Stimulated activated naive CD4-positive, alpha-beta T cell treated with Interleukin-2 at 50 U/mL for 16 hours (primary cell): ENCODE results near the gene BRCA1.
"Not testable (repeated sequence)": the region's sequence is repeated elsewhere in the genome, so short reads cannot be mapped to it uniquely, and the experiment has no call there.

Experiments used
- DNase-seq: peaks from one replicate; lab custom pipeline; 2025; lab: John Stamatoyannopoulos, UW

BRCA1 gene

GRCh38 chr17:43134774-43135453 lies 9.8 kb upstream of the BRCA1 start:
- no peak for DNase-seq

- not testable (repeated sequence) for DNase-seq
Measured at GRCh38 chr17:43133439-43133838, 8.3 kb upstream of the BRCA1 start.

- DNase-seq, result no peak
Measured at GRCh38 chr17:43132117-43132516, 7.0 kb upstream of the BRCA1 start.

GRCh38 chr17:43129671-43130010 lies 4.5 kb upstream of the BRCA1 start:
- DNase-seq, result no peak

- not testable (repeated sequence) for DNase-seq
Measured at GRCh38 chr17:43127333-43127876, 2.2 kb upstream of the BRCA1 start.

- DNase-seq, result no peak
Measured at GRCh38 chr17:43126911-43127290, 1.7 kb upstream of the BRCA1 start.

- no peak for DNase-seq
Measured at GRCh38 chr17:43125967-43126910, 1.1 kb upstream of the BRCA1 start.

- no peak for DNase-seq
Measured at GRCh38 chr17:43118679-43119615, 6.2 kb downstream of the BRCA1 start.

GRCh38 chr17:43114151-43114552 lies 11.0 kb downstream of the BRCA1 start:
- no peak for DNase-seq

GRCh38 chr17:43106552-43106951 lies 18.6 kb downstream of the BRCA1 start:
- no peak for DNase-seq

- DNase-seq, result no peak
Measured at GRCh38 chr17:43105146-43105545, 20.0 kb downstream of the BRCA1 start.

GRCh38 chr17:43104665-43105064 lies 20.5 kb downstream of the BRCA1 start:
- DNase-seq, result no peak

GRCh38 chr17:43095364-43095763 lies 29.8 kb downstream of the BRCA1 start:
- DNase-seq, result not testable (repeated sequence)

- DNase-seq, result no peak
Measured at GRCh38 chr17:43094129-43094835, 30.9 kb downstream of the BRCA1 start.

- no peak for DNase-seq
Measured at GRCh38 chr17:43092901-43093300, 32.3 kb downstream of the BRCA1 start.

- DNase-seq, result no peak
Measured at GRCh38 chr17:43090022-43090421, 35.1 kb downstream of the BRCA1 start.

GRCh38 chr17:43085474-43085873 lies 39.7 kb downstream of the BRCA1 start:
- DNase-seq, result no peak

- no peak for DNase-seq
Measured at GRCh38 chr17:43079641-43080302, 45.4 kb downstream of the BRCA1 start.

GRCh38 chr17:43074869-43075268 lies 50.3 kb downstream of the BRCA1 start:
- DNase-seq, result no peak

- no peak for DNase-seq
Measured at GRCh38 chr17:43070872-43071271, 54.3 kb downstream of the BRCA1 start.

GRCh38 chr17:43070257-43070656 lies 54.9 kb downstream of the BRCA1 start:
- DNase-seq, result no peak
